ENCODE data around the gene MYO6.

DNA sequence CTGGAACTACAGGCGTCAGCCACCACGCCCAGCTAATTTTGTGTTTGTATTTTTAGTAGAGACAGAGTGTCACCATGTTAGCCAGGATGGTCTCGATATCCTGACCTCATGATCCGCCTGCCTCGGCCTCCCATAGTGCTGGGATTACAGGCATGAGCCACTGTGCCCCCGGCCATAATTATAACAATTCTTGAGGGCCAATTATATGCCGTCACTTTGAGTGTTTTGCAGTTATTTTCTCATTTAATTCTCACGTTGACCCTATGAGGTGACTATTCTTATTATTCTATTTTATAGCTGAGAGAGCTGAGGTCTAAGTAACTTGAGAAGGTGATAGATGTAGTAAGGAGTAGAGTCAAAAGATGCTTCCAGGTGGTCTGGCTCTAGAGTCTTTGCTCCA is 13.0 kb downstream of the MYO6 start:
- TF ChIP-seq, protein P1, sequence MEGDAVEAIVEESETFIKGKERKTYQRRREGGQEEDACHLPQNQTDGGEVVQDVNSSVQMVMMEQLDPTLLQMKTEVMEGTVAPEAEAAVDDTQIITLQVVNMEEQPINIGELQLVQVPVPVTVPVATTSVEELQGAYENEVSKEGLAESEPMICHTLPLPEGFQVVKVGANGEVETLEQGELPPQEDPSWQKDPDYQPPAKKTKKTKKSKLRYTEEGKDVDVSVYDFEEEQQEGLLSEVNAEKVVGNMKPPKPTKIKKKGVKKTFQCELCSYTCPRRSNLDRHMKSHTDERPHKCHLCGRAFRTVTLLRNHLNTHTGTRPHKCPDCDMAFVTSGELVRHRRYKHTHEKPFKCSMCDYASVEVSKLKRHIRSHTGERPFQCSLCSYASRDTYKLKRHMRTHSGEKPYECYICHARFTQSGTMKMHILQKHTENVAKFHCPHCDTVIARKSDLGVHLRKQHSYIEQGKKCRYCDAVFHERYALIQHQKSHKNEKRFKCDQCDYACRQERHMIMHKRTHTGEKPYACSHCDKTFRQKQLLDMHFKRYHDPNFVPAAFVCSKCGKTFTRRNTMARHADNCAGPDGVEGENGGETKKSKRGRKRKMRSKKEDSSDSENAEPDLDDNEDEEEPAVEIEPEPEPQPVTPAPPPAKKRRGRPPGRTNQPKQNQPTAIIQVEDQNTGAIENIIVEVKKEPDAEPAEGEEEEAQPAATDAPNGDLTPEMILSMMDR (optimal IDR thresholded peaks at IDR 0.05 in 1 of 3, IDR thresholded peaks at IDR 0.05 in 1 of 3, conservative IDR thresholded peaks at IDR 0.05 in 1 of 3; ENCODE audit: extremely low read depth in 1 of 3, insufficient read depth in 2 of 3, low read length in 3 of 3), result no peak
- TF ChIP-seq EZH2 (IDR thresholded peaks at IDR 0.05; ENCODE audit: low read length), result no peak
